Astrocyte (in vitro differentiated cells and primary cell): ENCODE measurements around the gene ARL9.

Source experiments
- EZH2 ChIP-seq: IDR thresholded peaks from 2 replicates; pipeline ENCODE4 v1.6.1; 2012; ENCODE audit warnings: mild to moderate bottlenecking, low read length, inconsistent platforms; ENCODE audit not compliant: insufficient read depth
- TF ChIP-seq, protein P1 (sequence below): IDR thresholded peaks from 2 replicates; pipeline ENCODE4 v1.5.1; 2011; ENCODE audit warnings: low read depth, mild to moderate bottlenecking, inconsistent platforms, low read length, moderate library complexity; ENCODE audit not compliant: insufficient read depth

DNA sequence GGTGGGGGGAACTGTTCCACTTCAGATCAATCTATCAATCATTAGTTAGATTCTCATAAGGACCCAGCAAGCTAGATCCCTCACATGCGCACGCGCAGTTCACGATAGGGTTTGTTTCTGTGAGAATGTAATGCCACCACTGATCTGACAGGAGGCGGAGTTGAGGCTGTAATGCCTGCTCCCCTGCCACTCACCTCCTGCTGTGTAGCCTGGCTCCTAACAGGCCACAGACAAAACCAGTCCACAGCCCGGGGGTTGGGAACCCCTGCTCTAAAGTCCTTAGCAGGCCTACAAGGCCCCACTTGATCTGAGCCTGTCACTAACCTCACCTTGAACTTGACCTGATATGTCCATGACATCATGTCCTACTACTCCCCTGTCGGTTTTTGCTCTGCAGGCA lies 30.3 kb downstream of the ARL9 start:
- TF ChIP-seq, protein P1, sequence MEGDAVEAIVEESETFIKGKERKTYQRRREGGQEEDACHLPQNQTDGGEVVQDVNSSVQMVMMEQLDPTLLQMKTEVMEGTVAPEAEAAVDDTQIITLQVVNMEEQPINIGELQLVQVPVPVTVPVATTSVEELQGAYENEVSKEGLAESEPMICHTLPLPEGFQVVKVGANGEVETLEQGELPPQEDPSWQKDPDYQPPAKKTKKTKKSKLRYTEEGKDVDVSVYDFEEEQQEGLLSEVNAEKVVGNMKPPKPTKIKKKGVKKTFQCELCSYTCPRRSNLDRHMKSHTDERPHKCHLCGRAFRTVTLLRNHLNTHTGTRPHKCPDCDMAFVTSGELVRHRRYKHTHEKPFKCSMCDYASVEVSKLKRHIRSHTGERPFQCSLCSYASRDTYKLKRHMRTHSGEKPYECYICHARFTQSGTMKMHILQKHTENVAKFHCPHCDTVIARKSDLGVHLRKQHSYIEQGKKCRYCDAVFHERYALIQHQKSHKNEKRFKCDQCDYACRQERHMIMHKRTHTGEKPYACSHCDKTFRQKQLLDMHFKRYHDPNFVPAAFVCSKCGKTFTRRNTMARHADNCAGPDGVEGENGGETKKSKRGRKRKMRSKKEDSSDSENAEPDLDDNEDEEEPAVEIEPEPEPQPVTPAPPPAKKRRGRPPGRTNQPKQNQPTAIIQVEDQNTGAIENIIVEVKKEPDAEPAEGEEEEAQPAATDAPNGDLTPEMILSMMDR, result no peak
- no peak for TF ChIP-seq EZH2
